GM23338 (cell line): ENCODE data around the gene MACROD1. TPM values are rescaled to one million over a fixed set of nuclear protein-coding genes. Genes with fewer than 3 reads are reported as not detected.
A peak's percentile ranks its signal among the peaks of the same experiment; 100 is the strongest.

Experiments
- ATAC-seq: fragments of 200-7000 bp; cut with Tn5 transposase; 3 replicates; pipeline ENCODE4 v1.9.1; 2020
- DNase-seq: peaks from one replicate; pipeline ENCODE4 v3.0.0-alpha.2; 2015; ENCODE audit warnings: low spot score
- H2AFZ ChIP-seq: fragments of 200-600 bp; sonication (generic); 2 replicates; pipeline ENCODE4 v1.8.0; 2016; ENCODE audit warnings: antibody characterized with exemption, mild to moderate bottlenecking, moderate library complexity
- H3F3A ChIP-seq: fragments of 200-600 bp; sonication (generic); replicated peaks from 2 replicates; pipeline ENCODE4 v1.8.0; 2017; ENCODE audit warnings: antibody characterized with exemption, mixed run types, low read depth
- H3K27ac ChIP-seq: fragments of 200-600 bp; sonication (generic); 2 replicates; pipeline ENCODE4 v1.6.1; 2016; ENCODE audit warnings: low read depth
- H3K27me3 ChIP-seq: fragments of 200-600 bp; sonication (generic); 2 replicates; pipeline ENCODE4 v1.8.0; 2016; ENCODE audit warnings: mild to moderate bottlenecking, mixed run types, moderate library complexity; ENCODE audit not compliant: insufficient read depth
- H3K36me3 ChIP-seq: fragments of 200-600 bp; sonication (generic); 2 replicates; pipeline ENCODE4 v1.8.0; 2016; ENCODE audit warnings: mild to moderate bottlenecking; ENCODE audit not compliant: insufficient read depth
- H3K4me1 ChIP-seq: fragments of 200-600 bp; sonication (generic); 2 replicates; pipeline ENCODE4 v1.8.0; 2016; ENCODE audit warnings: mild to moderate bottlenecking, moderate library complexity; ENCODE audit not compliant: insufficient read depth
- H3K4me2 ChIP-seq: fragments of 200-600 bp; sonication (generic); 2 replicates; pipeline ENCODE4 v1.7.1; 2017; ENCODE audit warnings: mixed run types
- H3K4me3 ChIP-seq: fragments of 200-600 bp; sonication (generic); 2 replicates; pipeline ENCODE4 v1.6.1; 2016; ENCODE audit warnings: mixed run types
- H3K79me2 ChIP-seq: fragments of 200-600 bp; sonication (generic); replicated peaks from 2 replicates; pipeline ENCODE4 v1.8.0; 2017; ENCODE audit warnings: mild to moderate bottlenecking; ENCODE audit not compliant: insufficient read depth
- H3K9me2 ChIP-seq: fragments of 200-600 bp; sonication (generic); 2 replicates; pipeline ENCODE4 v1.8.0; 2017; ENCODE audit not compliant: insufficient read depth
- H4K20me1 ChIP-seq: fragments of 200-600 bp; sonication (generic); replicated peaks from 2 replicates; pipeline ENCODE4 v1.8.0; 2017; ENCODE audit warnings: mild to moderate bottlenecking; ENCODE audit not compliant: insufficient read depth
- H3K27ac Mint-ChIP-seq: 2 replicates; pipeline ENCODE4 v1.8.0; 2020; ENCODE audit warnings: inconsistent platforms, mild to moderate bottlenecking, moderate library complexity, mixed read lengths
- H3K27me3 Mint-ChIP-seq: 3 replicates; pipeline ENCODE4 v1.8.0; 2022; ENCODE audit warnings: low read depth, mild to moderate bottlenecking, moderate library complexity, mixed read lengths, inconsistent platforms; ENCODE audit not compliant: insufficient read depth, poor library complexity
- H3K36me3 Mint-ChIP-seq: 3 replicates; pipeline ENCODE4 v1.8.0; 2021; ENCODE audit warnings: low read depth, mild to moderate bottlenecking, inconsistent platforms, moderate library complexity, mixed read lengths
- H3K4me1 Mint-ChIP-seq: 3 replicates; pipeline ENCODE4 v1.8.0; 2020; ENCODE audit warnings: mild to moderate bottlenecking, inconsistent platforms, mixed read lengths
- H3K4me3 Mint-ChIP-seq: 3 replicates; pipeline ENCODE4 v1.8.0; 2021; ENCODE audit warnings: moderate library complexity, mild to moderate bottlenecking, inconsistent platforms, mixed read lengths
- H3K9me3 Mint-ChIP-seq: 3 replicates; pipeline ENCODE4 v1.8.0; 2020; ENCODE audit warnings: moderate library complexity, mild to moderate bottlenecking, inconsistent platforms, mixed read lengths
- EZH2phosphoT487 ChIP-seq: fragments of 200-600 bp; sonication (generic); IDR thresholded peaks from one replicate; pipeline ENCODE4 v1.8.1; 2018; ENCODE audit warnings: antibody characterized with exemption; ENCODE audit not compliant: unreplicated experiment
- POLR2AphosphoS5 ChIP-seq: IDR thresholded peaks from 2 replicates; pipeline ENCODE4 v1.6.1; 2016; ENCODE audit warnings: antibody characterized with exemption, low read depth
- REST ChIP-seq: IDR thresholded peaks from one replicate; pipeline ENCODE4 v1.6.1; 2018; ENCODE audit warnings: antibody characterized with exemption; ENCODE audit not compliant: unreplicated experiment
- ZNF331 ChIP-seq: fragments of 250-450 bp; sonication (Bioruptor Pico); IDR thresholded peaks from 2 replicates; pipeline ENCODE4 v1.5.0; 2020; ENCODE audit warnings: low read depth, mild to moderate bottlenecking, moderate library complexity
- ZNF462 ChIP-seq: fragments of 250-450 bp; sonication (Bioruptor Pico); IDR thresholded peaks from 2 replicates; pipeline ENCODE4 v1.5.0; 2020; ENCODE audit warnings: mild to moderate bottlenecking, moderate library complexity
- polyA plus RNA-seq: library from polyadenylated mRNA; unstranded; fragments of >200 nt; fragmentation: Nextera tagmentation; extraction: Ambion mirVana; gene quantifications from 2 replicates; pipeline ENCODE4 v1.2.1, GENCODE V29; 2016
- total RNA-seq: library from RNA; depleted of rRNA; stranded (reverse); fragments of >200 nt; shearing (Covaris generic); gene quantifications from 2 replicates; pipeline ENCODE4 v1.2.3, GENCODE V29; 2014
- TF ChIP-seq, protein P1 (sequence below), 2 experiments: fragments of 200-600 bp in 1 of 2; sonication (generic) in 1 of 2; conservative IDR thresholded peaks; 2 replicates each; pipeline versions ENCODE4 v1.5.1 to v1.6.1; 2016 to 2017; ENCODE audit warnings: antibody characterized with exemption in 2 of 2, low read depth in 2 of 2, mild to moderate bottlenecking in 2 of 2, moderate library complexity in 1 of 2

Gene MACROD1
- total and polyA plus RNA-seq, 2 experiments from 2014 or later = 33.0 to 51.6 TPM

GRCh38 chr11:64181506-64182411 is 15.8 kb upstream of the MACROD1 start:
- Histone ChIP-seq H2AFZ (no peak overlapping the region), H3K4me1 (peaks cover 18% of the 10 kb centered on the region; the same call in 1 of the 2 replicates), H3K27me3 (no peaks in the 10 kb centered on the region), H3K36me3 (no peaks in the 10 kb centered on the region), H3K9me2 (no peaks in the 10 kb centered on the region), H3K4me2 (peak overlapping the region; percentile 14; the same call in 1 of the 2 replicates), H3F3A (peaks cover 26% of the 10 kb centered on the region), H3K27ac (no peak overlapping the region), H3K79me2 (peaks cover 23% of the 10 kb centered on the region), H3K4me3 (peak overlapping the region; percentile 33), H4K20me1 (peaks cover 17% of the 10 kb centered on the region)
- H3K36me3 Mint-ChIP-seq = peaks cover 38% of the 10 kb centered on the region
- peaks cover 33% of the 10 kb centered on the region for H3K4me1 Mint-ChIP-seq
- peak; percentile 83 for DNase-seq
- H3K27me3 Mint-ChIP-seq = peaks cover 33% of the 10 kb centered on the region
- no peaks in the 10 kb centered on the region; the same call in 2 of the 3 replicates for H3K9me3 Mint-ChIP-seq
- H3K27ac Mint-ChIP-seq = peak overlapping the region; percentile 62; the same call in 1 of the 2 replicates
- H3K4me3 Mint-ChIP-seq = peak overlapping the region; percentile 46; the same call in 2 of the 3 replicates
- TF ChIP-seq POLR2AphosphoS5 (peak; percentile 57), ZNF331 (no peak)
- ATAC-seq = peak; percentile 21

- DNase-seq (no peak), ATAC-seq (no peak)
- Mint-ChIP-seq H3K27me3 (peaks cover 32% of the 10 kb centered on the region), H3K36me3 (peaks cover 37% of the 10 kb centered on the region), H3K4me1 (peaks cover 33% of the 10 kb centered on the region), H3K4me3 (peak overlapping the region; percentile 12; the same call in 1 of the 3 replicates), H3K9me3 (no peaks in the 10 kb centered on the region; the same call in 2 of the 3 replicates), H3K27ac (no peak overlapping the region)
- Histone ChIP-seq H2AFZ (no peak overlapping the region), H3F3A (peaks cover 26% of the 10 kb centered on the region), H3K27ac (no peak overlapping the region), H3K27me3 (no peaks in the 10 kb centered on the region), H3K36me3 (no peaks in the 10 kb centered on the region), H3K4me3 (no peak overlapping the region; the same call in 1 of the 2 replicates), H3K9me2 (no peaks in the 10 kb centered on the region), H3K4me2 (no peak overlapping the region), H4K20me1 (peaks cover 17% of the 10 kb centered on the region), H3K79me2 (peaks cover 23% of the 10 kb centered on the region), H3K4me1 (peaks cover 18% of the 10 kb centered on the region; the same call in 1 of the 2 replicates)
- TF ChIP-seq ZNF462 (CRISPR knock-in tag) = no peak
- no peak for TF ChIP-seq EZH2phosphoT487
- no peak for TF ChIP-seq POLR2AphosphoS5
- TF ChIP-seq REST = no peak
- TF ChIP-seq, protein P1, sequence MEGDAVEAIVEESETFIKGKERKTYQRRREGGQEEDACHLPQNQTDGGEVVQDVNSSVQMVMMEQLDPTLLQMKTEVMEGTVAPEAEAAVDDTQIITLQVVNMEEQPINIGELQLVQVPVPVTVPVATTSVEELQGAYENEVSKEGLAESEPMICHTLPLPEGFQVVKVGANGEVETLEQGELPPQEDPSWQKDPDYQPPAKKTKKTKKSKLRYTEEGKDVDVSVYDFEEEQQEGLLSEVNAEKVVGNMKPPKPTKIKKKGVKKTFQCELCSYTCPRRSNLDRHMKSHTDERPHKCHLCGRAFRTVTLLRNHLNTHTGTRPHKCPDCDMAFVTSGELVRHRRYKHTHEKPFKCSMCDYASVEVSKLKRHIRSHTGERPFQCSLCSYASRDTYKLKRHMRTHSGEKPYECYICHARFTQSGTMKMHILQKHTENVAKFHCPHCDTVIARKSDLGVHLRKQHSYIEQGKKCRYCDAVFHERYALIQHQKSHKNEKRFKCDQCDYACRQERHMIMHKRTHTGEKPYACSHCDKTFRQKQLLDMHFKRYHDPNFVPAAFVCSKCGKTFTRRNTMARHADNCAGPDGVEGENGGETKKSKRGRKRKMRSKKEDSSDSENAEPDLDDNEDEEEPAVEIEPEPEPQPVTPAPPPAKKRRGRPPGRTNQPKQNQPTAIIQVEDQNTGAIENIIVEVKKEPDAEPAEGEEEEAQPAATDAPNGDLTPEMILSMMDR (conservative IDR thresholded peaks at IDR 0.05; ENCODE audit: low read depth in 2 of 2) = no peak
These were observed 15.0 kb upstream of the MACROD1 start for GRCh38 chr11:64180891-64181290.
